ENCODE measurements around the gene BEND7.

The BEND7 gene

GRCh38 chr10:13528875-13529713, at the start of gene BEND7:
Gene BEND7 (minus strand): TSS chr10:13529014. CDS start chr10:13528533, 481 bp downstream.
- peak; percentile 83 for DNase-seq (ENCODE audit: low spot score)
- in situ Hi-C loops (cut with MboI; ENCODE audit: low pct_unique_long_range_greater_than_20kb, low sequenced_read_pairs, unreplicated experiment) = no loop called here

GRCh38 chr10:13573960-13574359, 45.1 kb upstream of the BEND7 start:
- in situ Hi-C loops (cut with MboI; ENCODE audit: low pct_unique_long_range_greater_than_20kb, low sequenced_read_pairs, unreplicated experiment) = no loop called here
- TF ChIP-seq CTCF (IDR thresholded peaks at IDR 0.05; ENCODE audit: extremely low read depth, insufficient read depth, missing control alignments) = no peak
- no peak for DNase-seq (ENCODE audit: low spot score)

More at GRCh38 chr10:13528875-13529713, at the start of gene BEND7:
- TF ChIP-seq CTCF (IDR thresholded peaks at IDR 0.05; ENCODE audit: extremely low read depth, insufficient read depth, missing control alignments) = peak; percentile 15

- TF ChIP-seq CTCF (IDR thresholded peaks at IDR 0.05; ENCODE audit: extremely low read depth, insufficient read depth, missing control alignments) = no peak
- in situ Hi-C loops (cut with MboI; ENCODE audit: low pct_unique_long_range_greater_than_20kb, low sequenced_read_pairs, unreplicated experiment) = no loop called here
- DNase-seq (ENCODE audit: low spot score) = no peak
Observed at GRCh38 chr10:13571541-13571940, 42.7 kb upstream of the BEND7 start.

- in situ Hi-C loops (cut with MboI; ENCODE audit: low pct_unique_long_range_greater_than_20kb, low sequenced_read_pairs, unreplicated experiment) = no loop called here
- DNase-seq (ENCODE audit: low spot score) = no peak
- no peak for TF ChIP-seq CTCF (IDR thresholded peaks at IDR 0.05; ENCODE audit: extremely low read depth, insufficient read depth, missing control alignments)
Observed at GRCh38 chr10:13567030-13567429, 38.2 kb upstream of the BEND7 start.

GRCh38 chr10:13564576-13564975, 35.8 kb upstream of the BEND7 start:
- in situ Hi-C loops (cut with MboI; ENCODE audit: low pct_unique_long_range_greater_than_20kb, low sequenced_read_pairs, unreplicated experiment) = no loop called here
- no peak for DNase-seq (ENCODE audit: low spot score)
- TF ChIP-seq CTCF (IDR thresholded peaks at IDR 0.05; ENCODE audit: extremely low read depth, insufficient read depth, missing control alignments) = no peak

GRCh38 chr10:13563481-13564445, 34.9 kb upstream of the BEND7 start:
- no peak for TF ChIP-seq CTCF (IDR thresholded peaks at IDR 0.05; ENCODE audit: extremely low read depth, insufficient read depth, missing control alignments)
- in situ Hi-C loops (cut with MboI; ENCODE audit: low pct_unique_long_range_greater_than_20kb, low sequenced_read_pairs, unreplicated experiment) = no loop called here
- no peak for DNase-seq (ENCODE audit: low spot score)
